B cell (primary cell): ENCODE results near the gene ADRA1B. TPM values are rescaled to one million over a fixed set of nuclear protein-coding genes. Genes with fewer than 3 reads are reported as not detected.

Experiments
- ATAC-seq: fragments of 200-7000 bp; cut with Tn5 transposase; one replicate; pipeline ENCODE4 v1.10.0; 2021; ENCODE audit warnings: low read depth, mild to moderate bottlenecking, moderate number of reproducible peaks, moderate library complexity
- CTCF ChIA-PET: fragments of 350-600 bp; sonication (Branson Sonifier 250); formaldehyde crosslinking; loops from one replicate; lab custom pipeline; 2021; ENCODE audit warnings: antibody characterized with exemption, inconsistent platforms; lab: Charles Lee
- POLR2A ChIA-PET: fragments of 350-600 bp; sonication (Branson Sonifier 250); formaldehyde crosslinking; loops from one replicate; lab custom pipeline; 2021; ENCODE audit warnings: antibody characterized with exemption; lab: Charles Lee
- DNase-seq: peaks from one replicate; pipeline ENCODE4 v3.0.0; 2013
- H2AFZ ChIP-seq: 2 replicates; pipeline ENCODE4 v1.6.1; 2012; ENCODE audit warnings: mild to moderate bottlenecking, low read depth, low read length; ENCODE audit not compliant: insufficient read depth, poor library complexity, severe bottlenecking
- H3K27ac ChIP-seq, 2 donors: 1 replicate in 1 of 2; 2 replicates in 1 of 2; pipeline ENCODE4 v1.5.1; 2012 to 2013; ENCODE audit warnings: low read length in 2 of 2, mild to moderate bottlenecking in 2 of 2, moderate library complexity in 1 of 2
- H3K27me3 ChIP-seq, 4 experiments: fragments of 200-600 bp in 1 of 4; sonication (generic) in 1 of 4; replicated peaks in 1 of 4; 1 replicate in 2 of 4; 2 replicates in 2 of 4; pipeline versions ENCODE4 v1.6.1 to v1.7.0; 2013 to 2016; ENCODE audit warnings: low read length in 3 of 4, mild to moderate bottlenecking in 2 of 4, mixed read lengths in 1 of 4, moderate library complexity in 1 of 4; ENCODE audit not compliant: insufficient read depth in 4 of 4, control insufficient read depth in 3 of 4; ENCODE audit errors: control extremely low read depth in 1 of 4
- H3K36me3 ChIP-seq, 2 experiments: replicated peaks in 1 of 2; 1 replicate in 1 of 2; 2 replicates in 1 of 2; pipeline versions ENCODE4 v1.6.1 to v1.7.1; 2013; ENCODE audit warnings: low read length in 1 of 2; ENCODE audit not compliant: insufficient read depth in 2 of 2, control insufficient read depth in 1 of 2; ENCODE audit errors: control extremely low read depth in 1 of 2, extremely low read depth in 1 of 2
- H3K4me1 ChIP-seq, 2 donors: fragments of 200-600 bp in 1 of 2; sonication (generic) in 1 of 2; 1 replicate in 1 of 2; 2 replicates in 1 of 2; pipeline versions ENCODE4 v1.5.1 to v1.6.1; 2013 to 2017; ENCODE audit warnings: low read length in 2 of 2; ENCODE audit not compliant: control insufficient read depth in 2 of 2, insufficient read depth in 2 of 2
- H3K4me2 ChIP-seq: replicated peaks from 2 replicates; pipeline ENCODE3; 2012; ENCODE audit warnings: mild to moderate bottlenecking, low read depth, low read length; ENCODE audit not compliant: poor library complexity, severe bottlenecking
- H3K4me3 ChIP-seq, 5 experiments: fragments of 200-600 bp in 1 of 5; sonication (generic) in 1 of 5; 1 replicate in 3 of 5; 2 replicates in 2 of 5; pipeline versions ENCODE4 v1.5.1 to v1.7.0; 2011 to 2016; ENCODE audit warnings: low read length in 4 of 5, mild to moderate bottlenecking in 4 of 5, low read depth in 2 of 5, control low read depth in 1 of 5, moderate library complexity in 1 of 5; ENCODE audit not compliant: insufficient read depth in 1 of 5; ENCODE audit errors: control extremely low read depth in 1 of 5, extremely low read depth in 1 of 5
- H3K79me2 ChIP-seq: fragments of 200-600 bp; sonication (generic); one replicate; pipeline ENCODE4 v1.6.0; 2016; ENCODE audit warnings: low read length; ENCODE audit not compliant: control insufficient read depth, insufficient read depth
- H3K9ac ChIP-seq: fragments of 200-600 bp; sonication (generic); 2 replicates; pipeline ENCODE4 v1.6.1; 2017; ENCODE audit warnings: mild to moderate bottlenecking, low read length, moderate library complexity
- H3K9me3 ChIP-seq, 3 donors: one replicate each; pipeline versions ENCODE4 v1.6.1 to v1.7.1; 2013; ENCODE audit warnings: low read length in 2 of 3; ENCODE audit not compliant: control insufficient read depth in 2 of 3, insufficient read depth in 1 of 3; ENCODE audit errors: control extremely low read depth in 1 of 3
- H4K20me1 ChIP-seq: 2 replicates; pipeline ENCODE4 v1.6.0; 2012; ENCODE audit warnings: mild to moderate bottlenecking, low read length; ENCODE audit not compliant: insufficient read depth, control insufficient read depth, poor library complexity, severe bottlenecking
- H3K27ac Mint-ChIP-seq: one replicate; pipeline ENCODE4 v1.8.0; 2021; ENCODE audit warnings: mixed read lengths
- H3K27me3 Mint-ChIP-seq: one replicate; pipeline ENCODE4 v1.8.0; 2021; ENCODE audit warnings: mixed read lengths
- H3K4me1 Mint-ChIP-seq: one replicate; pipeline ENCODE4 v1.8.0; 2021; ENCODE audit warnings: mixed read lengths
- H3K4me3 Mint-ChIP-seq: one replicate; pipeline ENCODE4 v1.8.0; 2021; ENCODE audit warnings: mixed read lengths
- H3K9me3 Mint-ChIP-seq: one replicate; pipeline ENCODE4 v1.8.0; 2022; ENCODE audit warnings: mixed read lengths; ENCODE audit not compliant: insufficient read depth
- CTCF ChIP-seq: fragments of 200-600 bp; IDR thresholded peaks from one replicate; pipeline ENCODE4 v1.8.0; 2022; ENCODE audit warnings: antibody characterized with exemption, mild to moderate bottlenecking
- EZH2 ChIP-seq: IDR thresholded peaks from 2 replicates; pipeline ENCODE4 v1.6.1; 2012; ENCODE audit warnings: borderline replicate concordance, low read depth, mild to moderate bottlenecking, moderate library complexity, low read length; ENCODE audit not compliant: insufficient read depth, poor library complexity, severe bottlenecking
- WGBS: methylation state at CpG from one replicate; pipeline ENCODE4 v1.1.5; 2013; ENCODE audit warnings: missing lambda C conversion rate; ENCODE audit not compliant: insufficient coverage; 5-methylcytosine and 5-hydroxymethylcytosine counted together
- intact Hi-C: fragments of 100-400 bp; cut with micrococcal nuclease; formaldehyde crosslinking; loops from one replicate; pipeline ENCODE4 v1.10.0; 2022
- polyA plus RNA-seq: library from polyadenylated mRNA; depleted of rRNA; stranded (reverse); fragments of >200 nt; gene quantifications from 2 replicates; pipeline ENCODE4 v1.2.3, GENCODE V29; 2012
- total RNA-seq, 2 donors: library from RNA; stranded (reverse); fragments of 120-200 nt in 1 of 2; gene quantifications; 1 replicate in 1 of 2; 2 replicates in 1 of 2; pipeline versions ENCODE4 v1.2.3 to v1.2.4, GENCODE V29; 2013 to 2022

The ADRA1B gene
- total and polyA plus RNA-seq, 2 donors (not counting 1 experiment from before 2014, with no cell fraction given) = 0.04 TPM; not detected in 1

GRCh38 chr5:159912033-159912800, 4.1 kb upstream of the ADRA1B start:
- DNase-seq (no peak), ATAC-seq (no peak)
- Histone ChIP-seq H3K4me1 (peaks cover 10 to 15% of the 10 kb centered on the region in 2 donors), H3K9ac (no peak overlapping the region), H2AFZ (no peak overlapping the region), H3K9me3 (no peaks in the 10 kb centered on the region), H3K27me3 (peaks cover 0 to 23% (median 10%) of the 10 kb centered on the region in 4 experiments), H3K4me2 (no peak overlapping the region), H3K36me3 (no peaks in the 10 kb centered on the region), H3K27ac (no peak overlapping the region), H3K79me2 (no peaks in the 10 kb centered on the region), H3K4me3 (no peak overlapping the region), H4K20me1 (no peaks in the 10 kb centered on the region)
- peaks cover 48% of the 10 kb centered on the region for H3K27me3 Mint-ChIP-seq
- H3K9me3 Mint-ChIP-seq = no peaks in the 10 kb centered on the region
- H3K4me1 Mint-ChIP-seq = peaks cover 14% of the 10 kb centered on the region
- H3K4me3 Mint-ChIP-seq = no peak overlapping the region
- ChIA-PET POLR2A (no interaction called here), CTCF (interaction anchor here (1.0 to 1.1 kb wide), 2 partner anchors 188 to 626 kb away, joined by 4 read pairs; no protein-coding TSS in a partner anchor)
- intact Hi-C loops = loop anchor here (10.0 kb wide), 1 partner anchor 757 kb away; no protein-coding TSS in a partner anchor
- TF ChIP-seq EZH2 (no peak), CTCF (no peak)
- no peak overlapping the region for H3K27ac Mint-ChIP-seq
- 100% methylated on average over 1 of the region's 4 CpGs for WGBS

GRCh38 chr5:159913048-159913447, 3.2 kb upstream of the ADRA1B start:
- Histone ChIP-seq H3K27me3 (peaks cover 0 to 24% (median 13%) of the 10 kb centered on the region in 4 experiments), H3K27ac (no peak overlapping the region), H3K9me3 (no peaks in the 10 kb centered on the region), H3K79me2 (no peaks in the 10 kb centered on the region), H3K4me1 (peaks cover 10 to 15% of the 10 kb centered on the region in 2 donors), H4K20me1 (no peaks in the 10 kb centered on the region), H3K4me3 (no peak overlapping the region), H3K4me2 (no peak overlapping the region), H3K36me3 (no peaks in the 10 kb centered on the region), H3K9ac (no peak overlapping the region), H2AFZ (no peak overlapping the region)
- DNase-seq = no peak
- no peak for TF ChIP-seq CTCF
- TF ChIP-seq EZH2 = no peak
- intact Hi-C loops = loop anchor here (10.0 kb wide), 1 partner anchor 758 kb away; no protein-coding TSS in a partner anchor
- ATAC-seq = no peak
- Mint-ChIP-seq H3K27ac (no peak overlapping the region), H3K4me3 (no peak overlapping the region), H3K4me1 (peaks cover 16% of the 10 kb centered on the region), H3K9me3 (no peaks in the 10 kb centered on the region), H3K27me3 (peaks cover 50% of the 10 kb centered on the region)
- 100% methylated on average over 5 of the region's 6 CpGs for WGBS
- POLR2A ChIA-PET = no interaction called here
- CTCF ChIA-PET = interaction anchor here (1.1 kb wide), 1 partner anchor 188 kb away, joined by 4 read pairs; no protein-coding TSS in a partner anchor
